Ovary (tissue), 9 donors: ENCODE results near the gene TREM2. TPM values are rescaled to one million over a fixed set of nuclear protein-coding genes. Genes with fewer than 3 reads are reported as not detected.
"Not testable (repeated sequence)": the region's sequence is repeated elsewhere in the genome, so short reads cannot be mapped to it uniquely, and the experiment has no call there.

ENCODE experiments used
- DNase-seq, 5 donors: peaks; one replicate each; pipeline ENCODE4 v3.0.0-alpha.2; 2019 to 2020
- H3K27ac ChIP-seq, 2 donors: fragments of 200-600 bp; one replicate each; pipeline versions ENCODE4 v1.5.1 to v1.8.0; 2019 to 2022
- H3K27me3 ChIP-seq: fragments of 200-600 bp; one replicate; pipeline ENCODE4 v1.8.0; 2022
- H3K36me3 ChIP-seq: fragments of 200-600 bp; sonication (generic); one replicate; pipeline ENCODE4 v1.5.1; 2019
- H3K4me1 ChIP-seq: one replicate; pipeline ENCODE4 v1.8.1; 2013; ENCODE audit warnings: mild to moderate bottlenecking, moderate library complexity; ENCODE audit not compliant: insufficient read depth
- H3K4me3 ChIP-seq: fragments of 200-600 bp; sonication (generic); one replicate; pipeline ENCODE4 v1.5.1; 2017
- H3K9me3 ChIP-seq, 2 donors: fragments of 200-600 bp in 1 of 2; sonication (generic) in 1 of 2; one replicate each; pipeline versions ENCODE4 v1.5.1 to v1.8.1; 2013 to 2019; ENCODE audit warnings: mild to moderate bottlenecking in 1 of 2, moderate library complexity in 1 of 2
- EP300 ChIP-seq: sonication (generic); formaldehyde crosslinking; IDR thresholded peaks from one replicate; pipeline ENCODE4 v1.6.1; 2017; ENCODE audit warnings: antibody characterized with exemption
- POLR2A ChIP-seq: fragments of 450-650 bp; IDR thresholded peaks from one replicate; pipeline ENCODE4 v1.6.1; 2017; ENCODE audit warnings: antibody characterized with exemption, mild to moderate bottlenecking, moderate library complexity
- WGBS, 3 donors: extraction: QIAGEN DNeasy Blood & Tissue Kit in 1 of 3; methylation state at CpG; one replicate each; pipeline versions ENCODE4 v1.1.5 to v1.1.7; 2013 to 2017; 5-methylcytosine and 5-hydroxymethylcytosine counted together
- intact Hi-C, 4 donors: fragments of 100-400 bp; cut with DNase I; formaldehyde crosslinking; loops; one replicate each; pipeline versions ENCODE4 v1.11.0 to v1.15.1; 2022 to 2023
- polyA plus RNA-seq, 2 donors: library from polyadenylated mRNA; stranded (reverse); fragments of 200-250 nt in 1 of 2; fragments of 350-450 nt in 1 of 2; fragmentation: Illumina TruSeq in 1 of 2; extraction: RNeasy Lipid Tissue Mini Kit (QIAGEN cat#74804) in 1 of 2; gene quantifications; one replicate each; pipeline ENCODE4 v1.2.3, GENCODE V29; 2013 to 2014
- total RNA-seq, 7 donors: library from RNA; depleted of rRNA in 2 of 7; stranded (reverse); fragments of >200 nt in 2 of 7; fragmentation: NEBNext Ultra II Directional in 3 of 7; extraction: Animal tissue kit (Norgen Biotek cat#: 25700) in 3 of 7; gene quantifications; one replicate each; pipeline versions ENCODE4 v1.1.0 to v1.2.4, GENCODE V29; 2016 to 2023
- TF ChIP-seq, protein P1 (sequence below), 3 donors: fragments of 450-650 bp in 2 of 3; fragments of 200-600 bp in 1 of 3; IDR thresholded peaks; one replicate each; pipeline versions ENCODE4 v1.5.1 to v1.8.0; 2016 to 2022; ENCODE audit warnings: antibody characterized with exemption in 3 of 3, mild to moderate bottlenecking in 1 of 3
- donor health status: DM: no; HTN: no; CAD: no; lungs with moderate emphysema.
- donor health status: DM: no; HTN: no; CAD: no.
- donor health status: Bipolar disorder and iron deficiency.
- donor health status: DM: yes; HTN: yes; CAD: no.
- donor health status: DM: no; HTN: no; CAD: no.
- donor health status: DM: yes; HTN: yes; CAD: no.

The TREM2 gene
- total and polyA plus RNA-seq, 9 donors, result 2.6 to 12.4 (median 4.1) TPM

DNA sequence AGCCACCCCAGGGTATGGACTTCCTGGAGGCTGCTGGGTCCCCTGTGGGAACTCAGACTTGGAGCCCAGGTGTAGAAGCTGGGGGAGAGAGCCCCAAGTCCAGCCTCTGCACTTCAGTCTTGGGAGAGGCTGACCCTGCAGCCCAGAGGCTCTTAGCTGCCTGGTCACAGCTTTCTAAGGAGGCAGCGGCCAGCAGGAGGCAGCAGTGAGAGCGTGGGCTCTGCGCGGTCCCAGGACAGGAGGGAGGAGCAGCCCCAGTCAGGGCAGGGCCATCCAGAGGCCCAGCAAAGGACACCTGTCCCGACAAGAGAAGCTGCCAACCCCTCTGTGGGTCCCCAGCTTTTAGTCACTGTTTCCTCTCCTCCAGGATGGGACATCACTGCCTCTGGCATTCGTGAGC is 28.7 kb upstream of the TREM2 start:
- Histone ChIP-seq H3K36me3 (no peaks in the 10 kb centered on the region), H3K27me3 (no peaks in the 10 kb centered on the region), H3K4me1 (no peaks in the 10 kb centered on the region), H3K4me3 (no peak overlapping the region), H3K27ac (no peak overlapping the region), H3K9me3 (no peaks in the 10 kb centered on the region)
- 13 to 24% (median 19%) methylated on average over 6 of the region's 6 CpGs for WGBS, 3 donors
- TF ChIP-seq, protein P1, sequence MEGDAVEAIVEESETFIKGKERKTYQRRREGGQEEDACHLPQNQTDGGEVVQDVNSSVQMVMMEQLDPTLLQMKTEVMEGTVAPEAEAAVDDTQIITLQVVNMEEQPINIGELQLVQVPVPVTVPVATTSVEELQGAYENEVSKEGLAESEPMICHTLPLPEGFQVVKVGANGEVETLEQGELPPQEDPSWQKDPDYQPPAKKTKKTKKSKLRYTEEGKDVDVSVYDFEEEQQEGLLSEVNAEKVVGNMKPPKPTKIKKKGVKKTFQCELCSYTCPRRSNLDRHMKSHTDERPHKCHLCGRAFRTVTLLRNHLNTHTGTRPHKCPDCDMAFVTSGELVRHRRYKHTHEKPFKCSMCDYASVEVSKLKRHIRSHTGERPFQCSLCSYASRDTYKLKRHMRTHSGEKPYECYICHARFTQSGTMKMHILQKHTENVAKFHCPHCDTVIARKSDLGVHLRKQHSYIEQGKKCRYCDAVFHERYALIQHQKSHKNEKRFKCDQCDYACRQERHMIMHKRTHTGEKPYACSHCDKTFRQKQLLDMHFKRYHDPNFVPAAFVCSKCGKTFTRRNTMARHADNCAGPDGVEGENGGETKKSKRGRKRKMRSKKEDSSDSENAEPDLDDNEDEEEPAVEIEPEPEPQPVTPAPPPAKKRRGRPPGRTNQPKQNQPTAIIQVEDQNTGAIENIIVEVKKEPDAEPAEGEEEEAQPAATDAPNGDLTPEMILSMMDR (IDR thresholded peaks at IDR 0.05), result no peak
- TF ChIP-seq EP300, result no peak
- no peak for DNase-seq
- intact Hi-C loops, result no loop called here

DNA sequence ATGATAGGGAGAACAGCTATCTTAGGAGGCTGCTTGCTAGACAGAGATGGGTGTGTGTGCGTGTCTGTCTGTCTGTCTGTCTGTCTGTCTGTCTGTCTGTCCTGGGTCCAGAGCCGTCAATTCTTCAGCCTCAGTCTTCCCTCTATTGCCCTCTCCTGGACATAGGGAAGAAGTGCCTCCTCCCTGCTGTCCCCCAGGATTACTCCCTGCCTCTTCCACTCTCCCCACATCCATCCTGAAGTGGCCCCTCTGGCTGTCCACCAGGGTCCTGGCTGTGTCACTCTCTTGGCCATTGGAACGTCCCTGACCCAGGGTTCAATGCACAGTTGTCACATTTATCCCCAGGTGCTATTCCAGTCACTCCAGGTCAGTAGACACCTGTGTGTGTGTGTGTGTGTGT is 27.9 kb upstream of the TREM2 start:
- Histone ChIP-seq H3K4me1 (no peaks in the 10 kb centered on the region), H3K9me3 (no peaks in the 10 kb centered on the region), H3K27me3 (no peaks in the 10 kb centered on the region), H3K27ac (no peak overlapping the region), H3K36me3 (no peaks in the 10 kb centered on the region), H3K4me3 (no peak overlapping the region)
- no peak for TF ChIP-seq POLR2A
- DNase-seq, result no peak
- 80 to 87% (median 83%) methylated on average over 3 of the region's 3 CpGs for whole genome bisulfite sequencing, 3 donors
- intact Hi-C loops, result no loop called here

DNA sequence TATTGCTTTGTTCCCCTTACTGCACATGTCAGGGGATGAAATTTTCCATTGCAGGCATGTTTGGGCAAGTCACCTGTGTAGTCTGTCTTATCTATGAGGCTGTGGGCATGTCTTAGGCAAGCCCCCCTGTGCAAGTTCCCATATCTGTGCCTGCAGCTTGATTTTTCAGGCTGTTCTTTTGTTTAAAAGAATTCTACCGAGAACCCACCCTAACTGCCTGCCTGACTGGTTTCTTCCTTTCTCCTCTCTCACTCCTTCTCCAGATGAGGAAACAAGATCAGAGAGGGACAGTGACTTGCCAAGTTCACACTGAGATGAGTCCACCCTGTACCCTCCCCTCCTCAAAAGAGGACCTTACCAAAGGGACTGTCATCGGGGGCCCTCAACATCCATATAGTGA is 27.1 kb upstream of the TREM2 start:
- DNase-seq, result no peak

DNA sequence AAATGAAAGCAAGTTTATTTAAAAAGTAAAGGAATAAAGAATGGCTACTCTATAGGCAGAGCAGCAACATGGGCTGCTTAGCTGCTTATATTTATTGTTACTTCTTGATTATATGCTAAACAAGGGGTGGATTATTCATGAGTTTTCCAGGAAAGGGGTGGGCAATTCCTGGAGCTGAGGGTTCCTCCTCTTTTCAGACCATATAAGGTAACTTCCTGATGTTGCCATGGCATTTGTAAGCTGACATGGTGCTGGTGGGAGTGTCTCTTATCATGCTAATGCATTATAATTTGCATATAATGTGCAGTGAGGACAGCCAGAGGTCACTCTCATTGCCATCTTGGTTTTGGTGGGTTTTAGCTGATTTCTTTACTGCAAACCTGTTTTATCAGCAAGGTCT is 26.1 kb upstream of the TREM2 start:
- H3K9me3 ChIP-seq, DNase-seq, H3K4me3 ChIP-seq, intact Hi-C loops, H3K4me1 ChIP-seq, H3K36me3 ChIP-seq, H3K27me3 ChIP-seq, H3K27ac ChIP-seq: not testable (repeated sequence)

More for the DNA sequence above, 27.1 kb upstream of the TREM2 start:
- Histone ChIP-seq H3K9me3 (no peaks in the 10 kb centered on the region), H3K4me1 (no peaks in the 10 kb centered on the region), H3K4me3 (no peak overlapping the region), H3K27me3 (no peaks in the 10 kb centered on the region), H3K27ac (no peak overlapping the region), H3K36me3 (no peaks in the 10 kb centered on the region)
- TF ChIP-seq EP300 (no peak), POLR2A (no peak)
- TF ChIP-seq, protein P1 (IDR thresholded peaks at IDR 0.05), result no peak
- WGBS, 3 donors, result 70 to 98% (median 97%) methylated on average over 2 of the region's 2 CpGs
- intact Hi-C loops, result no loop called here

DNA sequence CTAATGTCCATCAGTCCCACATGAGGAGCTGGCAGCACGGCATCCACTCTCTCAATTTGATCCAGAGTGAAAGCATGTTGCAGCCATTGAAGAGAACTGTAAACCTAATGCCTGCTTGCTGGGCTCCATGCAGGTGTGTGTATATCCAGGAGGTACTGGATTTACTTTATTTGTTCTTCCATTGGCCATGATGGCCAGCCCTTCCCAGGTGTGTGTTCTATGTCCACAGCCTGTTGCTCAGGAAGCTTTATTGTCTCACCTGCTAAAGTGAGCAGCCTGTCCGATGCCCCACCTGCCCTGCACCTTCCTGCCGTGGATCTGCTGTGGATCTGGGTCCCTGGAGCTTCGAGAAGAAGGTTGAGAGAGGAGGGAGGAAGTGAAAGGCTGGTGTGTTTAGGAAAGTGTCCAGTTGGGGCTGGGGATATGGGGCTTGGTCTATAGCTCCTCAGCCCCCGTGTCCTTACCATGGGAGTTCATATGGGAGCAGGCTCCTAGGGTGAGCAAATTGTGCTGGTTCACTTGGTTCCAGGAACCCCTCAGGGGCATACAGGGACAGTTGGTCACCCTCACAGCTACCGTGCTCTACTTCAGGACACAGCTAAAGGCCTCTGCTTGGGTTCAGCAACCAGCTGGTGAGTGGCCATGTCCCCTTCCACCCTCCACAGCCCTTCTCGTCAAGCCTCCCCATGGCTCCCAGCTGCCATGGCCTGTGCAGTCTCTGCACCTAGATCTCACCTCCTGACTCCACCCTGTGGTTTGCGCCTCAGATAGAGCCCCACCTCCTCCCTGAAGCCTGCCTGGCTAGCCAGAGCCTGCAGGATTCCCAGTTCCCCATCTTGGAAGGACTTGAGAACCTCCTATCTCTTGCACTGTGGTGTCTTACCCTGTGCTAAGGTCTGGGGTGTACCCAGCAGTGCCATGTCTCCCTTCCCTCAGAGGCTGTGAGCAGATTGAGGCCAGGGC is 25.3 kb upstream of the TREM2 start:
- no peaks in the 10 kb centered on the region for H3K4me1 ChIP-seq
- H3K4me3 ChIP-seq, result no peak overlapping the region
- no peak overlapping the region for H3K27ac ChIP-seq
- no peaks in the 10 kb centered on the region for H3K9me3 ChIP-seq
- no peak for DNase-seq
- intact Hi-C loops, result no loop called here
- TF ChIP-seq POLR2A, result no peak
- TF ChIP-seq EP300, result no peak
- TF ChIP-seq, protein P1 (IDR thresholded peaks at IDR 0.05), result no peak
- 85 to 89% (median 86%) methylated on average over 8 of the region's 8 CpGs for WGBS, 3 donors
- H3K36me3 ChIP-seq, result no peaks in the 10 kb centered on the region
- H3K27me3 ChIP-seq, result no peaks in the 10 kb centered on the region
